Colonic mucosa (tissue), 4 donors: ENCODE data around the gene MVD. TPM values are rescaled to one million over a fixed set of nuclear protein-coding genes. Genes with fewer than 3 reads are reported as not detected.
A peak's percentile ranks its signal among the peaks of the same experiment; 100 is the strongest.

Source experiments
- DNase-seq: peaks from one replicate; pipeline ENCODE4 v3.0.0-alpha.2; 2020
- H3K27ac ChIP-seq: fragments of 200-600 bp; one replicate; pipeline ENCODE4 v1.8.0; 2021
- H3K27me3 ChIP-seq: fragments of 200-600 bp; one replicate; pipeline ENCODE4 v1.8.0; 2021
- H3K36me3 ChIP-seq: fragments of 200-600 bp; one replicate; pipeline ENCODE4 v1.8.0; 2021
- H3K4me1 ChIP-seq: fragments of 200-600 bp; one replicate; pipeline ENCODE4 v1.8.0; 2021; ENCODE audit warnings: mild to moderate bottlenecking
- H3K4me3 ChIP-seq: fragments of 200-600 bp; one replicate; pipeline ENCODE4 v1.8.0; 2021
- H3K9ac ChIP-seq, 2 donors: one replicate each; pipeline ENCODE4 v1.7.0; 2013; ENCODE audit warnings: control low read depth in 2 of 2, low read depth in 2 of 2, low read length in 2 of 2
- H3K9me3 ChIP-seq: fragments of 200-600 bp; one replicate; pipeline ENCODE4 v1.8.0; 2021
- intact Hi-C: fragments of 100-400 bp; cut with DNase I; formaldehyde crosslinking; loops from one replicate; pipeline ENCODE4 v1.14.1; 2022
- total RNA-seq, 2 donors: library from RNA; stranded (reverse); fragmentation: NEBNext Ultra II Directional in 1 of 2; extraction: Animal tissue kit (Norgen Biotek cat#: 25700) in 1 of 2; gene quantifications; one replicate each; pipeline ENCODE4 v1.2.1, GENCODE V29; 2021
- TF ChIP-seq, protein P1 (sequence below): fragments of 200-600 bp; IDR thresholded peaks from one replicate; pipeline ENCODE4 v1.8.0; 2022; ENCODE audit warnings: antibody characterized with exemption, mild to moderate bottlenecking
- donor health status: healthy.
- donor health status: DM: no; HTN: no; CAD: no.
- donor health status: DM: no; HTN: no; CAD: no.

MVD gene
- total RNA-seq, 2 donors from 2014 or later = 86.2 to 132 TPM

DNA sequence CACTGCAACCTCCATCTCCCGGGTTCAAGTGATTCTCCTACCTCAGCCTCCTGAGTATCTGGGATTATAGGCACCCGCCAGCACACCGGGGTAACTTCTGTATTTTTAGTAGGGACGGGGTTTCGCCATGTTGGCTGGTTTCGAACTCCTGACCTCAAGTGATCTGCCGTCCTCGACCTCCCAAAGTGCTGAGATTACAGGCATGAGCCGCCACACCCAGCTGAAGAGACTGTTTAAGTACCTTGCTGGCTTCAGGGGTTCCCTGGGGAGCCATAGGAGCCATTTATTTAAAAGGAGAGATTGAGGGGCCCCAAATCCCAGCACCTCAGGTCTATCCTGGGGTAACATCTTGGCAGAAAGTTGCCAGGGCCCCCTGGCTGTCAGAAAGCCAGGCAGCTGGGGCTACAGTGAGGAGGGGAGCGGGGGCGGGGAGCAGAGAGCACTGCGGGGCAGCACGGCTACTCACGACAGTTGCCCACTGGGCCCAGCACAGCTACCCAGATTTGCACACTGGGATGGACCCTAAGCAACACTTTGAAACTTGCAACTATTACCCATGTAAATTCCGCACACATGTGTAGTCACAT lies 21.8 kb upstream of the MVD start:
- H3K9ac ChIP-seq = peak overlapping the region in 1 of 2 donors; percentile 40
- H3K9me3 ChIP-seq = no peaks in the 10 kb centered on the region
- intact Hi-C loops = no loop called here
- no peak overlapping the region for H3K4me3 ChIP-seq
- H3K4me1 ChIP-seq = peaks cover 13% of the 10 kb centered on the region
- TF ChIP-seq, protein P1, sequence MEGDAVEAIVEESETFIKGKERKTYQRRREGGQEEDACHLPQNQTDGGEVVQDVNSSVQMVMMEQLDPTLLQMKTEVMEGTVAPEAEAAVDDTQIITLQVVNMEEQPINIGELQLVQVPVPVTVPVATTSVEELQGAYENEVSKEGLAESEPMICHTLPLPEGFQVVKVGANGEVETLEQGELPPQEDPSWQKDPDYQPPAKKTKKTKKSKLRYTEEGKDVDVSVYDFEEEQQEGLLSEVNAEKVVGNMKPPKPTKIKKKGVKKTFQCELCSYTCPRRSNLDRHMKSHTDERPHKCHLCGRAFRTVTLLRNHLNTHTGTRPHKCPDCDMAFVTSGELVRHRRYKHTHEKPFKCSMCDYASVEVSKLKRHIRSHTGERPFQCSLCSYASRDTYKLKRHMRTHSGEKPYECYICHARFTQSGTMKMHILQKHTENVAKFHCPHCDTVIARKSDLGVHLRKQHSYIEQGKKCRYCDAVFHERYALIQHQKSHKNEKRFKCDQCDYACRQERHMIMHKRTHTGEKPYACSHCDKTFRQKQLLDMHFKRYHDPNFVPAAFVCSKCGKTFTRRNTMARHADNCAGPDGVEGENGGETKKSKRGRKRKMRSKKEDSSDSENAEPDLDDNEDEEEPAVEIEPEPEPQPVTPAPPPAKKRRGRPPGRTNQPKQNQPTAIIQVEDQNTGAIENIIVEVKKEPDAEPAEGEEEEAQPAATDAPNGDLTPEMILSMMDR = no peak
- peaks cover 7% of the 10 kb centered on the region for H3K27me3 ChIP-seq
- H3K36me3 ChIP-seq = no peaks in the 10 kb centered on the region
- H3K27ac ChIP-seq = no peak overlapping the region
- no peak for DNase-seq

DNA sequence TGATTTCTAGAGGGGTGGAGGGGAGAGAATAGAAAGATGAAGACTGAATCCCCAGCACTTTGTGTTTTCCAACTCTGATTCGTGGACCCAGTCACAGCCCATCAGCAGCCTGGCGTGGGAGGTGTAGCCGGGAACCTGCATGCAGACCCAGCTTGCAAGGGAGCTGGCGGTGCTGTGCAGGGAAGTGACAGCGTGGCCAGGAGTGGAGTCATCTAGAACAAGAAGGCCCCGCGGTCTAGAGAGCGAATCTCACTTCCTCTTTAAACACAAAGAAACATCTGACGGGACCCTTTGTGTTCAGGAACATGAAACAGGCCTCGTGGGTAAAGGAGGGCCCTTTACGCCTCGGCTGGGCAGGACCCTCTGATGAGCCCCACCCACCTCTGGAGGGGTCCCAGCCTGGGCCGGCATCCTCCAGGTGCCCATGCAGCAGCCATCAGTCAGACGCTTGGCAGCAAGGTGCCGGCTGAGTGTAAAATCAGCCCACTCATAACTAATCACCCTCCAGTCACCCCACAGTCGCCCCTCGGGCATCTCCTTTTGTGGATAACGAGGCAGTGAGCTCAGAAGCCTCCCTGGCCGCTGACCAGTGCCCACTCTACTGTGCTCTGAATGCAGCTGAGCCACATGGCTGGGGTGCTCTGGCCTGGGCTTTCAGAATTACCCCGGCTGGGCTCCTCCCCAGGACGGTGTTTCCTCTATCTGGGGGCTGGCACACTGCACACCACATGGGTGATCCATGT lies 19.0 kb upstream of the MVD start:
- intact Hi-C loops = no loop called here
- no peak overlapping the region for H3K4me3 ChIP-seq
- peak overlapping the region in 1 of 2 donors; percentile 46 for H3K9ac ChIP-seq
- TF ChIP-seq, protein P1 = no peak
- peaks cover 8% of the 10 kb centered on the region for H3K4me1 ChIP-seq
- no peaks in the 10 kb centered on the region for H3K36me3 ChIP-seq
- no peak for DNase-seq
- H3K9me3 ChIP-seq = no peaks in the 10 kb centered on the region
- H3K27me3 ChIP-seq = peaks cover 15% of the 10 kb centered on the region
- H3K27ac ChIP-seq = peak overlapping the region; percentile 68

DNA sequence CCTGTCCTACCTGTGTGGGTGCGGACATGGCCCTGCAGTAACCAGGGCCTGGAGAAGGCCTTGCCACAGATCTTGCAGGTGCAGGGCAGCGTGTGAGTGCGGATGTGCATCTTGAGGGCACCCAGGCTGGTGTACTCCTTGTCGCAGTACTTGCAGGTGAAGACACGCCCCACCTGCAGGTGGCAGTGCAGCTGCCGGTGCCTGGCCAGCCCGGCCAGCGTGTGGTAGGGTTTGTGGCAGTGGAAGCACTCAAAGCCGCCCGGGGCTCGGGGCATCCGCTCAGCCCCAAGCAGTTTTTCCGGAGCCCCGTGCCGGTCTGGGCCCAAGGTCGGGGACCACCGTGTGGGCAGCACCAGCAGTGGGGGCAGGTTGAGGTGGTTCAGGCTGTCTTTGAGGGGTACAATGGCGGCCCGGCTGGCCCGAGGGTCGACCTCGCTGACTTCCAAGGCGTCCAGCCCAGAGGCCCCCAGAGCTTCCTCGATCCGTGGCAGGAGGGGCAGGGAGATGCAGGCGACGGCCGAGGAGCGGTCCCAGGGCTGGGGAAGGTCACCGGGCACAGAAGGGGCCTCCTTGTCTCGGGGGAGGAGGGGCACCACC lies 18.3 kb upstream of the MVD start:
- H3K27me3 ChIP-seq = peaks cover 15% of the 10 kb centered on the region
- intact Hi-C loops = no loop called here
- H3K9ac ChIP-seq = peak overlapping the region in 1 of 2 donors; percentile 30
- TF ChIP-seq, protein P1 = peak; percentile 54
- H3K9me3 ChIP-seq = no peaks in the 10 kb centered on the region
- DNase-seq = peak; percentile 61
- H3K36me3 ChIP-seq = no peaks in the 10 kb centered on the region
- peaks cover 4% of the 10 kb centered on the region for H3K4me1 ChIP-seq
- H3K4me3 ChIP-seq = no peak overlapping the region
- peak overlapping the region; percentile 68 for H3K27ac ChIP-seq

DNA sequence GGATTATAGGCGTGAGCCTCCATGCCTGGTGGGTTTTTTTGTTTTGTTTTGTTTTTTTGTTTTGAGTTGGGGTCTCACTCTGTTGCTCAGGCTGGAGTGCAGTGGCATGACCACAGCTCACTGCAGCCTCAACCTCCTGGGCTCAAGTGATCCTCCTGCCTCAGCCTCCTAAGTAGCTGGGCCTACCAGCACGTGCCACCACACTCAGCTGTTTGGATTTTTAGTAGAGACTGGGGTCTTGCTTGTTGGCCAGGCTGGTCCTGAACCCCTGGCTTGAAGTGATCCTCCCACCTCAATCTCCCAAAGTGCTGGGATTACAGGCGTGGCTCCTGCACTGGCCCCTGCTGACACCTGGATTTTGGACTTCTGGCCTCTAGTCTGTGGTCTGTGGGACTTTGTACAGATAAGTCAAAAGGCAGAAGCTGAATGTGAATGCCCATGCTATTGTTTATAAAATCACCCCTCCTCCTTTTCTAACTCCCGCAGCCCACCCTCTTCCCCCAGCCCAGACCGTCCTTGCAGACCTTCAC lies 17.7 kb upstream of the MVD start:
- intact Hi-C loops = no loop called here
- peaks cover 4% of the 10 kb centered on the region for H3K4me1 ChIP-seq
- H3K27ac ChIP-seq = no peak overlapping the region
- no peaks in the 10 kb centered on the region for H3K9me3 ChIP-seq
- DNase-seq = no peak
- H3K4me3 ChIP-seq = no peak overlapping the region
- peaks cover 14% of the 10 kb centered on the region for H3K27me3 ChIP-seq
- H3K9ac ChIP-seq = no peak overlapping the region
- TF ChIP-seq, protein P1 = no peak
- H3K36me3 ChIP-seq = no peaks in the 10 kb centered on the region

DNA sequence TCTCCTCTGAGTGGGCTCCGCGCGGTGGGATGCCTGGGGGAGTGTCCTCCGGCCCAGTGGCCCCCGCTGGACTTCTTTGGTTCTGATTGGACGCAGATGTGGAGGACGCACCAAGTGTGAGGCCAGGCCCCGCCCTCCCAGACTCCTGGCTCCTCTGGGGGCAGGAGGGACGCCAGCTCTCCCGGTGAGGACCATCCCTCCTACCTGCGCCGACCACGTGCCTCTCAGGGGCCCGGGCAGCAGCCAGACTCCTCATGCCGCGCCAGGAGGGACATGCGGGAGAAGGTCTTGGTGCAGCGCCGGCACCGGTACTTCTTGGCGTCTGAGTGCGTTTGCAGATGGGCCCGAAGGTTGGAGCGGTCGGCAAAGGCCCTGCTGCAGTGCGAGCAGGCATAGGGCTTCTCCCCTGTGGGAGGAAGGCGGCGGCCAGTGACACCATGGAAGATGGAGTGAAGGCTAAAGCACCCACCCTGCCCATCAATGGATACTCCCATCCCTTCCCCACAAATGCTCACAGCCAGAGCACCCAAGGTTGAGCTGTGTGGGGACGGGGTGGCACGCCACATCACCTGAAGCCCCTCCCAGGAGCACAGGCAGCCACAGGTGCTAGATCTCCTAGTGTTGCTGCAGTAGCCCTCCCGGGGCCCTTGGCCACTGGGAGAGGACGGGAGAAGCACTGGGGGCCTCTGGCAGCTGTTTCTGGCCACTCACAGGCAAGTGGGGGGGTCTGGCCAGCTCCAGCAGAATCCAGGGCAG lies 15.5 kb upstream of the MVD start:
- peaks cover 8% of the 10 kb centered on the region for H3K27me3 ChIP-seq

More for the DNA sequence above, 15.5 kb upstream of the MVD start:
- no peaks in the 10 kb centered on the region for H3K36me3 ChIP-seq
- no peaks in the 10 kb centered on the region for H3K9me3 ChIP-seq
- no peak overlapping the region for H3K9ac ChIP-seq
- peaks cover 4% of the 10 kb centered on the region for H3K4me1 ChIP-seq
- intact Hi-C loops = no loop called here
- no peak overlapping the region for H3K27ac ChIP-seq
- no peak overlapping the region for H3K4me3 ChIP-seq
- DNase-seq = no peak
- TF ChIP-seq, protein P1 = no peak
